ENCODE measurements around the gene SLC1A2. TPM values are rescaled to one million over a fixed set of nuclear protein-coding genes. Genes with fewer than 3 reads are reported as not detected.

Gene SLC1A2
- total RNA-seq, 2 donors from 2014 or later = 7.1 to 13.5 TPM

- H3K36me3 Mint-ChIP-seq (ENCODE audit: low read depth) = peaks cover 14% of the 10 kb centered on the region
- H3K4me1 Mint-ChIP-seq = peaks cover 3% of the 10 kb centered on the region
- Histone ChIP-seq H3K4me1 (ENCODE audit: control insufficient read depth, insufficient read depth, low read length) (no peaks in the 10 kb centered on the region), H3K27me3 (ENCODE audit: control insufficient read depth, insufficient read depth, low read length, poor library complexity, severe bottlenecking) (no peaks in the 10 kb centered on the region), H3K36me3 (ENCODE audit: control insufficient read depth, insufficient read depth, low read length) (no peaks in the 10 kb centered on the region), H3K27ac (ENCODE audit: low read depth, low read length) (no peak overlapping the region), H3K4me3 (ENCODE audit: low read length) (no peak overlapping the region), H3K9ac (ENCODE audit: extremely low read depth, low read length, poor library complexity, severe bottlenecking) (no peak overlapping the region), H3K9me3 (ENCODE audit: control insufficient read depth, low read length) (no peaks in the 10 kb centered on the region)
- H3K27me3 Mint-ChIP-seq (ENCODE audit: insufficient read depth) = peaks cover 8% of the 10 kb centered on the region
- TF ChIP-seq, protein P1, sequence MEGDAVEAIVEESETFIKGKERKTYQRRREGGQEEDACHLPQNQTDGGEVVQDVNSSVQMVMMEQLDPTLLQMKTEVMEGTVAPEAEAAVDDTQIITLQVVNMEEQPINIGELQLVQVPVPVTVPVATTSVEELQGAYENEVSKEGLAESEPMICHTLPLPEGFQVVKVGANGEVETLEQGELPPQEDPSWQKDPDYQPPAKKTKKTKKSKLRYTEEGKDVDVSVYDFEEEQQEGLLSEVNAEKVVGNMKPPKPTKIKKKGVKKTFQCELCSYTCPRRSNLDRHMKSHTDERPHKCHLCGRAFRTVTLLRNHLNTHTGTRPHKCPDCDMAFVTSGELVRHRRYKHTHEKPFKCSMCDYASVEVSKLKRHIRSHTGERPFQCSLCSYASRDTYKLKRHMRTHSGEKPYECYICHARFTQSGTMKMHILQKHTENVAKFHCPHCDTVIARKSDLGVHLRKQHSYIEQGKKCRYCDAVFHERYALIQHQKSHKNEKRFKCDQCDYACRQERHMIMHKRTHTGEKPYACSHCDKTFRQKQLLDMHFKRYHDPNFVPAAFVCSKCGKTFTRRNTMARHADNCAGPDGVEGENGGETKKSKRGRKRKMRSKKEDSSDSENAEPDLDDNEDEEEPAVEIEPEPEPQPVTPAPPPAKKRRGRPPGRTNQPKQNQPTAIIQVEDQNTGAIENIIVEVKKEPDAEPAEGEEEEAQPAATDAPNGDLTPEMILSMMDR (conservative IDR thresholded peaks at IDR 0.05) = no peak
- no peaks in the 10 kb centered on the region for H3K9me3 Mint-ChIP-seq
- no peak for DNase-seq
- 95 to 96% methylated on average over 2 to 3 of the region's 3 CpGs for WGBS, 2 experiments (ENCODE audit: insufficient coverage in 1 of 2, insufficient read length in 1 of 2)
- no peak overlapping the region for H3K4me3 Mint-ChIP-seq
- H3K27ac Mint-ChIP-seq = no peak overlapping the region
Measured at GRCh38 chr11:35458846-35459245, 39.5 kb upstream of the SLC1A2 start.

DNA sequence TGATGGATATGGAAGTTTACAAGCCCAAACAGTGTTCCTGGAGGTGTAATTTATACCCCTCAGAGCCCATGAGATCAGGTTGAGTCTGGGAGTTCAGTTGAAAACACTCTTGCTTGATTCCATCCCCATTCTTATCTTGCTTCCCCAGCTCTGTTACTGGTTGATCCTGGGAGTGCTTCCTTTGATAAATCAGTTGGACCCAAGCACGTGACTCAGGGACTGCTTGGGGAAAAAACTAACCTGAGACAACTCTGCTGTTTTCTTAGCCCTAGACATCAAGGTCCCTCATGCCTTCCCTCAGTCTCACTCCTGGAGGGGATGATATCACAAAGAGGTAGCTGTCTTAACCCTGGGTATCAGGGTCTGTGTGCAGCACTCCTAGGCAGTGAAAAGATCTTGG, 35.0 kb upstream of the SLC1A2 start:
- H3K9me3 Mint-ChIP-seq = peaks cover 4% of the 10 kb centered on the region
- peaks cover 28% of the 10 kb centered on the region for H3K36me3 Mint-ChIP-seq (ENCODE audit: low read depth)
- H3K36me3 ChIP-seq (ENCODE audit: control insufficient read depth, insufficient read depth, low read length) = no peaks in the 10 kb centered on the region
- 67 to 88% methylated on average over 1 of the region's 1 CpG for WGBS, 2 experiments (ENCODE audit: insufficient coverage in 1 of 2, insufficient read length in 1 of 2)
- no peak for DNase-seq
- no peak overlapping the region for H3K27ac Mint-ChIP-seq
- peaks cover 9% of the 10 kb centered on the region for H3K9me3 ChIP-seq (ENCODE audit: control insufficient read depth, low read length)
- TF ChIP-seq, protein P1 (conservative IDR thresholded peaks at IDR 0.05) = no peak
- no peak overlapping the region for H3K4me3 ChIP-seq (ENCODE audit: low read length)
- H3K27me3 Mint-ChIP-seq (ENCODE audit: insufficient read depth) = peaks cover 4% of the 10 kb centered on the region
- no peaks in the 10 kb centered on the region for H3K4me1 ChIP-seq (ENCODE audit: control insufficient read depth, insufficient read depth, low read length)
- H3K4me1 Mint-ChIP-seq = peaks cover 3% of the 10 kb centered on the region
- H3K27me3 ChIP-seq (ENCODE audit: control insufficient read depth, insufficient read depth, low read length, poor library complexity, severe bottlenecking) = no peaks in the 10 kb centered on the region
- H3K4me3 Mint-ChIP-seq = no peak overlapping the region
- no peak overlapping the region for H3K9ac ChIP-seq (ENCODE audit: extremely low read depth, low read length, poor library complexity, severe bottlenecking)
- no peak overlapping the region for H3K27ac ChIP-seq (ENCODE audit: low read depth, low read length)

DNA sequence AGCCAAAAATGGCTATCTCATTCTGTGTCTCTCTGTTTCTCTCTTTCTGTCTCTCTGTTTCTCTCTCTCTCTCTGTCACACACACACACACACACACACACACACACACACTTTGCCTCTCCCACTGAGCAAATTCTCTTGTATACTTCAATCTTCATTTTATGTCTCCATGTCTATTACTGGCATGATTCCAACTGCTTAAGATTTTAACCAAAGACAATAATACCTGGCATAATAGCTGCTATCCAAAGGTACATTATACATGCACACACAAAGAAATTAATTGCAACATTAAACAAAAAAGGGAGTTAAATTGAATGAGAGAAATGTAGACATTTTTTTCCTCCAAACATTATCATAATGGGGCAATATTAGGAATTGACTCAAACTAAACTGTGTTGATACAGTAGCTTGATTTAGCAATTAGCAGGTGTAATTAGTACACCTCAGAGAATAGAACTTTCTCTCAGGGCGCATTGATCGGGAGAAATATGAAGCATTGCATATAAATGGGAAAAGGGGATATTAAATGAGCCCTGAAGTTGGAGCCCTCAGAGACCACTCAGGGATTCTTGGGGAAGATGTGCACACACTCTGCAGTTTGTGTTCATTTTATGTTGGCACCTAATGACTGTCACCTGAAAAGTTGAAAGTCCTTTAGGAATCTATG, 17.4 kb upstream of the SLC1A2 start:
- peaks cover 31% of the 10 kb centered on the region for H3K36me3 Mint-ChIP-seq (ENCODE audit: low read depth)
- H3K4me3 Mint-ChIP-seq = no peak overlapping the region
- no peak overlapping the region for H3K4me3 ChIP-seq (ENCODE audit: low read length)
- H3K27me3 ChIP-seq (ENCODE audit: control insufficient read depth, insufficient read depth, low read length, poor library complexity, severe bottlenecking) = peaks cover 54% of the 10 kb centered on the region
- peaks cover 51% of the 10 kb centered on the region for H3K27me3 Mint-ChIP-seq (ENCODE audit: insufficient read depth)
- H3K27ac Mint-ChIP-seq = no peak overlapping the region
- H3K4me1 ChIP-seq (ENCODE audit: control insufficient read depth, insufficient read depth, low read length) = no peaks in the 10 kb centered on the region
- H3K36me3 ChIP-seq (ENCODE audit: control insufficient read depth, insufficient read depth, low read length) = no peaks in the 10 kb centered on the region
- TF ChIP-seq, protein P1 (conservative IDR thresholded peaks at IDR 0.05) = no peak
- no peak overlapping the region for H3K27ac ChIP-seq (ENCODE audit: low read depth, low read length)
- no peaks in the 10 kb centered on the region for H3K4me1 Mint-ChIP-seq
- 91% methylated on average over 2 of the region's 2 CpGs for WGBS, 2 experiments (ENCODE audit: insufficient coverage in 1 of 2, insufficient read length in 1 of 2)
- no peaks in the 10 kb centered on the region for H3K9me3 Mint-ChIP-seq
- DNase-seq = no peak
- no peaks in the 10 kb centered on the region for H3K9me3 ChIP-seq (ENCODE audit: control insufficient read depth, low read length)
- H3K9ac ChIP-seq (ENCODE audit: extremely low read depth, low read length, poor library complexity, severe bottlenecking) = no peak overlapping the region
